GM23338 (cell line): ENCODE data around the gene NCAPD2. TPM values are rescaled to one million over a fixed set of nuclear protein-coding genes. Genes with fewer than 3 reads are reported as not detected.

ENCODE experiments used
- ATAC-seq: fragments of 200-7000 bp; cut with Tn5 transposase; 3 replicates; pipeline ENCODE4 v1.9.1; 2020
- DNase-seq: peaks from one replicate; pipeline ENCODE4 v3.0.0-alpha.2; 2015; ENCODE audit warnings: low spot score
- H2AFZ ChIP-seq: fragments of 200-600 bp; sonication (generic); 2 replicates; pipeline ENCODE4 v1.8.0; 2016; ENCODE audit warnings: antibody characterized with exemption, mild to moderate bottlenecking, moderate library complexity
- H3F3A ChIP-seq: fragments of 200-600 bp; sonication (generic); replicated peaks from 2 replicates; pipeline ENCODE4 v1.8.0; 2017; ENCODE audit warnings: antibody characterized with exemption, mixed run types, low read depth
- H3K27ac ChIP-seq: fragments of 200-600 bp; sonication (generic); 2 replicates; pipeline ENCODE4 v1.6.1; 2016; ENCODE audit warnings: low read depth
- H3K27me3 ChIP-seq: fragments of 200-600 bp; sonication (generic); 2 replicates; pipeline ENCODE4 v1.8.0; 2016; ENCODE audit warnings: mild to moderate bottlenecking, mixed run types, moderate library complexity; ENCODE audit not compliant: insufficient read depth
- H3K36me3 ChIP-seq: fragments of 200-600 bp; sonication (generic); 2 replicates; pipeline ENCODE4 v1.8.0; 2016; ENCODE audit warnings: mild to moderate bottlenecking; ENCODE audit not compliant: insufficient read depth
- H3K4me1 ChIP-seq: fragments of 200-600 bp; sonication (generic); 2 replicates; pipeline ENCODE4 v1.8.0; 2016; ENCODE audit warnings: mild to moderate bottlenecking, moderate library complexity; ENCODE audit not compliant: insufficient read depth
- H3K4me2 ChIP-seq: fragments of 200-600 bp; sonication (generic); 2 replicates; pipeline ENCODE4 v1.7.1; 2017; ENCODE audit warnings: mixed run types
- H3K4me3 ChIP-seq: fragments of 200-600 bp; sonication (generic); 2 replicates; pipeline ENCODE4 v1.6.1; 2016; ENCODE audit warnings: mixed run types
- H3K79me2 ChIP-seq: fragments of 200-600 bp; sonication (generic); replicated peaks from 2 replicates; pipeline ENCODE4 v1.8.0; 2017; ENCODE audit warnings: mild to moderate bottlenecking; ENCODE audit not compliant: insufficient read depth
- H3K9me2 ChIP-seq: fragments of 200-600 bp; sonication (generic); 2 replicates; pipeline ENCODE4 v1.8.0; 2017; ENCODE audit not compliant: insufficient read depth
- H4K20me1 ChIP-seq: fragments of 200-600 bp; sonication (generic); replicated peaks from 2 replicates; pipeline ENCODE4 v1.8.0; 2017; ENCODE audit warnings: mild to moderate bottlenecking; ENCODE audit not compliant: insufficient read depth
- H3K27ac Mint-ChIP-seq: 2 replicates; pipeline ENCODE4 v1.8.0; 2020; ENCODE audit warnings: inconsistent platforms, mild to moderate bottlenecking, moderate library complexity, mixed read lengths
- H3K27me3 Mint-ChIP-seq: 3 replicates; pipeline ENCODE4 v1.8.0; 2022; ENCODE audit warnings: low read depth, mild to moderate bottlenecking, moderate library complexity, mixed read lengths, inconsistent platforms; ENCODE audit not compliant: insufficient read depth, poor library complexity
- H3K36me3 Mint-ChIP-seq: 3 replicates; pipeline ENCODE4 v1.8.0; 2021; ENCODE audit warnings: low read depth, mild to moderate bottlenecking, inconsistent platforms, moderate library complexity, mixed read lengths
- H3K4me1 Mint-ChIP-seq: 3 replicates; pipeline ENCODE4 v1.8.0; 2020; ENCODE audit warnings: mild to moderate bottlenecking, inconsistent platforms, mixed read lengths
- H3K4me3 Mint-ChIP-seq: 3 replicates; pipeline ENCODE4 v1.8.0; 2021; ENCODE audit warnings: moderate library complexity, mild to moderate bottlenecking, inconsistent platforms, mixed read lengths
- H3K9me3 Mint-ChIP-seq: 3 replicates; pipeline ENCODE4 v1.8.0; 2020; ENCODE audit warnings: moderate library complexity, mild to moderate bottlenecking, inconsistent platforms, mixed read lengths
- CREB1 ChIP-seq: fragments of 250-450 bp; sonication (Bioruptor Pico); IDR thresholded peaks from 2 replicates; pipeline ENCODE4 v1.5.0; 2020; ENCODE audit warnings: low read depth, mild to moderate bottlenecking, moderate library complexity
- CTCF ChIP-seq, 2 experiments: fragments of 200-600 bp in 1 of 2; sonication (generic) in 1 of 2; conservative IDR thresholded peaks; 2 replicates each; pipeline versions ENCODE4 v1.5.1 to v1.6.1; 2016 to 2017; ENCODE audit warnings: antibody characterized with exemption in 2 of 2, low read depth in 2 of 2, mild to moderate bottlenecking in 2 of 2, moderate library complexity in 1 of 2
- ETS1 ChIP-seq: IDR thresholded peaks from 2 replicates; pipeline ENCODE4 v1.6.1; 2016; ENCODE audit warnings: antibody characterized with exemption
- EZH2phosphoT487 ChIP-seq: fragments of 200-600 bp; sonication (generic); IDR thresholded peaks from one replicate; pipeline ENCODE4 v1.8.1; 2018; ENCODE audit warnings: antibody characterized with exemption; ENCODE audit not compliant: unreplicated experiment
- JUNB ChIP-seq: IDR thresholded peaks from one replicate; pipeline ENCODE4 v1.6.1; 2016; ENCODE audit warnings: antibody characterized with exemption; ENCODE audit not compliant: unreplicated experiment
- NANOG ChIP-seq: IDR thresholded peaks from 2 replicates; pipeline ENCODE4 v1.6.1; 2016; ENCODE audit warnings: antibody characterized with exemption, borderline replicate concordance
- POLR2AphosphoS5 ChIP-seq: IDR thresholded peaks from 2 replicates; pipeline ENCODE4 v1.6.1; 2016; ENCODE audit warnings: antibody characterized with exemption, low read depth
- STAT1 ChIP-seq: IDR thresholded peaks from one replicate; pipeline ENCODE4 v1.6.1; 2016; ENCODE audit warnings: antibody characterized with exemption; ENCODE audit not compliant: unreplicated experiment
- ZNF114 ChIP-seq: fragments of 250-450 bp; sonication (Bioruptor Pico); IDR thresholded peaks from 2 replicates; pipeline ENCODE4 v1.5.0; 2020; ENCODE audit warnings: mild to moderate bottlenecking, moderate library complexity
- ZNF331 ChIP-seq: fragments of 250-450 bp; sonication (Bioruptor Pico); IDR thresholded peaks from 2 replicates; pipeline ENCODE4 v1.5.0; 2020; ENCODE audit warnings: low read depth, mild to moderate bottlenecking, moderate library complexity
- polyA plus RNA-seq: library from polyadenylated mRNA; unstranded; fragments of >200 nt; fragmentation: Nextera tagmentation; extraction: Ambion mirVana; gene quantifications from 2 replicates; pipeline ENCODE4 v1.2.1, GENCODE V29; 2016
- total RNA-seq: library from RNA; depleted of rRNA; stranded (reverse); fragments of >200 nt; shearing (Covaris generic); gene quantifications from 2 replicates; pipeline ENCODE4 v1.2.3, GENCODE V29; 2014

NCAPD2 gene
- total and polyA plus RNA-seq, 2 experiments from 2014 or later: 34.2 to 217 TPM

GRCh38 chr12:6535960-6536847 lies 42.3 kb downstream of the NCAPD2 start:
- Histone ChIP-seq H3K4me3 (peak overlapping the region; percentile 96), H3K79me2 (peaks cover 32% of the 10 kb centered on the region), H3K36me3 (peaks cover 30% of the 10 kb centered on the region), H3K27ac (peak overlapping the region; percentile 98), H2AFZ (no peak overlapping the region), H3K9me2 (no peaks in the 10 kb centered on the region), H4K20me1 (peaks cover 26% of the 10 kb centered on the region), H3K27me3 (no peaks in the 10 kb centered on the region), H3F3A (peaks cover 82% of the 10 kb centered on the region), H3K4me2 (peak overlapping the region; percentile 96), H3K4me1 (peaks cover 42% of the 10 kb centered on the region)
- H3K4me1 Mint-ChIP-seq: peaks cover 51% of the 10 kb centered on the region
- H3K4me3 Mint-ChIP-seq: peak overlapping the region; percentile 93
- no peak for ATAC-seq
- no peak for TF ChIP-seq EZH2phosphoT487
- peak; percentile 39 for TF ChIP-seq POLR2AphosphoS5
- TF ChIP-seq ETS1: no peak
- no peak for TF ChIP-seq ZNF114
- peaks cover 20% of the 10 kb centered on the region; the same call in 2 of the 3 replicates for H3K9me3 Mint-ChIP-seq
- H3K27me3 Mint-ChIP-seq: peaks cover 73% of the 10 kb centered on the region
- peak overlapping the region; percentile 100 for H3K27ac Mint-ChIP-seq
- DNase-seq: no peak
- H3K36me3 Mint-ChIP-seq: peaks cover 73% of the 10 kb centered on the region

- peak overlapping the region; percentile 96 for H3K4me2 ChIP-seq
- Mint-ChIP-seq H3K9me3 (peaks cover 20% of the 10 kb centered on the region; the same call in 2 of the 3 replicates), H3K27me3 (peaks cover 74% of the 10 kb centered on the region), H3K4me1 (peaks cover 54% of the 10 kb centered on the region), H3K36me3 (peaks cover 65% of the 10 kb centered on the region), H3K4me3 (peak overlapping the region; percentile 93), H3K27ac (peak overlapping the region; percentile 100)
- H3K79me2 ChIP-seq: peaks cover 32% of the 10 kb centered on the region
- H2AFZ ChIP-seq: no peak overlapping the region
- H3K9me2 ChIP-seq: no peaks in the 10 kb centered on the region
- H3K27ac ChIP-seq: peak overlapping the region; percentile 98; the same call in 1 of the 2 replicates
- H3K36me3 ChIP-seq: peaks cover 26% of the 10 kb centered on the region
- peaks cover 77% of the 10 kb centered on the region for H3F3A ChIP-seq
- TF ChIP-seq JUNB (no peak), STAT1 (no peak), ZNF331 (CRISPR knock-in tag) (no peak), NANOG (no peak), ZNF114 (no peak), CTCF (conservative IDR thresholded peaks at IDR 0.05; ENCODE audit: low read depth in 2 of 2) (no peak), CREB1 (CRISPR knock-in tag) (no peak), POLR2AphosphoS5 (no peak; the same call in 1 of the 2 replicates)
- no peak for ATAC-seq
- H3K4me1 ChIP-seq: peaks cover 34% of the 10 kb centered on the region
- no peaks in the 10 kb centered on the region for H3K27me3 ChIP-seq
- peaks cover 26% of the 10 kb centered on the region for H4K20me1 ChIP-seq
- DNase-seq: no peak
- peak overlapping the region; percentile 96; the same call in 1 of the 2 replicates for H3K4me3 ChIP-seq
Measured at GRCh38 chr12:6536894-6537579, 43.1 kb downstream of the NCAPD2 start.
